SK-N-SH (cell line): Measurements from ENCODE around the gene ZNF569. TPM values are rescaled to one million over a fixed set of nuclear protein-coding genes. Genes with fewer than 3 reads are reported as not detected.

ENCODE experiments used
- CTCF ChIA-PET: fragments of 300-600, 350-600 bp; formaldehyde crosslinking; extraction: SDS; loops from one replicate; lab custom pipeline; 2021; lab: Yijun Ruan, JAX
- POLR2A ChIA-PET: fragments of 350-600 bp; sonication (Branson Sonifier 250); formaldehyde crosslinking; extraction: SDS; loops from one replicate; lab custom pipeline; 2020; ENCODE audit warnings: antibody characterized with exemption, inconsistent platforms; lab: Yijun Ruan, JAX
- DNase-seq: peaks from one replicate; pipeline ENCODE4 v3.0.0; 2012
- H2AFZ ChIP-seq: fragments of 200-600 bp; sonication (generic); 2 replicates; pipeline ENCODE4 v1.8.1; 2016; ENCODE audit warnings: antibody characterized with exemption, mild to moderate bottlenecking, low read depth
- H3F3A ChIP-seq: fragments of 200-600 bp; sonication (generic); replicated peaks from 2 replicates; pipeline ENCODE3; 2016; ENCODE audit warnings: antibody characterized with exemption, mild to moderate bottlenecking; ENCODE audit not compliant: insufficient read depth
- H3K27ac ChIP-seq, 2 experiments: fragments of 200-500 bp in 1 of 2; fragments of 200-600 bp in 1 of 2; sonication (Bioruptor generic) in 1 of 2; sonication (generic), shearing (Covaris generic) in 1 of 2; 2 replicates each; pipeline versions ENCODE4 v1.5.1 to v1.6.1; 2014 to 2016; ENCODE audit warnings: low read depth in 2 of 2, inconsistent platforms in 1 of 2, low read length in 1 of 2, mild to moderate bottlenecking in 1 of 2, mixed read lengths in 1 of 2
- H3K27me3 ChIP-seq: fragments of 200-600 bp; sonication (generic), shearing (Covaris generic); 2 replicates; pipeline ENCODE4 v1.6.1; 2016; ENCODE audit warnings: mixed run types; ENCODE audit not compliant: insufficient read depth
- H3K36me3 ChIP-seq, 2 experiments: fragments of 200-500 bp in 1 of 2; fragments of 200-600 bp in 1 of 2; sonication (Bioruptor generic) in 1 of 2; sonication (generic) in 1 of 2; replicated peaks in 1 of 2; 2 replicates each; pipeline versions ENCODE3 to v1.5.1; 2014 to 2016; ENCODE audit warnings: low read length in 1 of 2, mild to moderate bottlenecking in 1 of 2; ENCODE audit not compliant: insufficient read depth in 2 of 2, control insufficient read depth in 1 of 2
- H3K4me1 ChIP-seq, 2 experiments: fragments of 200-500 bp in 1 of 2; fragments of 200-600 bp in 1 of 2; sonication (Bioruptor generic) in 1 of 2; sonication (generic), shearing (Covaris generic) in 1 of 2; 2 replicates each; pipeline versions ENCODE4 v1.5.1 to v1.6.1; 2014 to 2016; ENCODE audit warnings: low read depth in 1 of 2, low read length in 1 of 2, mixed run types in 1 of 2; ENCODE audit not compliant: insufficient read depth in 2 of 2, control insufficient read depth in 1 of 2
- H3K4me2 ChIP-seq: fragments of 200-600 bp; sonication (generic), shearing (Covaris generic); 2 replicates; pipeline ENCODE4 v1.6.1; 2017; ENCODE audit warnings: mixed run types
- H3K4me3 ChIP-seq, 2 experiments: fragments of 200-500 bp in 1 of 2; fragments of 200-600 bp in 1 of 2; sonication (Bioruptor generic) in 1 of 2; sonication (generic), shearing (Covaris generic) in 1 of 2; 2 replicates each; pipeline versions ENCODE4 v1.5.1 to v1.8.1; 2014 to 2016; ENCODE audit warnings: low read depth in 2 of 2, inconsistent platforms in 1 of 2, low read length in 1 of 2, mild to moderate bottlenecking in 1 of 2, mixed read lengths in 1 of 2, moderate library complexity in 1 of 2
- H3K79me2 ChIP-seq: fragments of 200-600 bp; sonication (generic); 2 replicates; pipeline ENCODE4 v1.8.1; 2017; ENCODE audit warnings: mild to moderate bottlenecking; ENCODE audit not compliant: insufficient read depth
- H3K9ac ChIP-seq: fragments of 200-600 bp; sonication (generic); 2 replicates; pipeline ENCODE4 v1.6.1; 2017; ENCODE audit warnings: mixed run types
- H3K9me2 ChIP-seq: fragments of 200-600 bp; sonication (generic); 2 replicates; pipeline ENCODE4 v1.6.1; 2017; ENCODE audit warnings: mixed run types
- H3K9me3 ChIP-seq: fragments of 200-600 bp; sonication (generic); 2 replicates; pipeline ENCODE4 v1.6.1; 2017; ENCODE audit warnings: mixed run types, mild to moderate bottlenecking, moderate library complexity
- H4K20me1 ChIP-seq: fragments of 200-600 bp; sonication (generic); 2 replicates; pipeline ENCODE4 v1.6.1; 2017; ENCODE audit warnings: mild to moderate bottlenecking, mixed run types; ENCODE audit not compliant: insufficient read depth
- GABPA ChIP-seq: IDR thresholded peaks from 2 replicates; pipeline ENCODE4 v1.4.0; 2012; ENCODE audit warnings: low read depth, mild to moderate bottlenecking
- GATA2 ChIP-seq: sonication (generic); formaldehyde crosslinking; IDR thresholded peaks from 2 replicates; pipeline ENCODE4 v1.5.0; 2020; ENCODE audit warnings: mild to moderate bottlenecking, missing genetic modification reagents
- JUND ChIP-seq: IDR thresholded peaks from 2 replicates; pipeline ENCODE4 v1.4.0; 2012
- MXI1 ChIP-seq: IDR thresholded peaks from 2 replicates; pipeline ENCODE4 v1.6.1; 2012; ENCODE audit warnings: mild to moderate bottlenecking, low read depth, low read length, improper control_type of control experiment
- NFIC ChIP-seq: IDR thresholded peaks from 2 replicates; pipeline ENCODE4 v1.4.0; 2012; ENCODE audit warnings: borderline replicate concordance
- NRF1 ChIP-seq: IDR thresholded peaks from 2 replicates; pipeline ENCODE4 v1.6.1; 2012; ENCODE audit warnings: low read depth, mild to moderate bottlenecking, low read length
- POLR2AphosphoS5 ChIP-seq: IDR thresholded peaks from 2 replicates; pipeline ENCODE4 v1.6.1; 2012; ENCODE audit warnings: low read depth, low read length
- RCOR1 ChIP-seq: fragments of 150-350 bp; IDR thresholded peaks from 2 replicates; pipeline ENCODE4 v1.6.1; 2017; ENCODE audit warnings: antibody characterized with exemption, low read length
- RFX5 ChIP-seq: IDR thresholded peaks from 2 replicates; pipeline ENCODE4 v1.6.1; 2012; ENCODE audit warnings: mild to moderate bottlenecking, improper control_type of control experiment, low read length
- RXRA ChIP-seq: IDR thresholded peaks from 2 replicates; pipeline ENCODE4 v1.4.0; 2012; ENCODE audit warnings: low read depth, mild to moderate bottlenecking, borderline replicate concordance
- TCF12 ChIP-seq: IDR thresholded peaks from 2 replicates; pipeline ENCODE4 v1.4.0; 2012
- YY1 ChIP-seq: IDR thresholded peaks from 2 replicates; pipeline ENCODE4 v1.4.0; 2012; ENCODE audit warnings: low read depth, mild to moderate bottlenecking
- WGBS: methylation state at CpG from one replicate; pipeline ENCODE4 v1.1.6; 2017; ENCODE audit warnings: low lambda C conversion rate; 5-methylcytosine and 5-hydroxymethylcytosine counted together
- polyA plus RNA-seq, 3 experiments: library from polyadenylated mRNA; depleted of rRNA; stranded (reverse); fragments of >200 nt; gene quantifications; 2 replicates each; pipeline ENCODE4 v1.2.3, GENCODE V29; 2012
- TF ChIP-seq, protein P1 (sequence below): fragments of 150-350 bp; IDR thresholded peaks from 2 replicates; pipeline ENCODE4 v1.6.1; 2017; ENCODE audit warnings: antibody characterized with exemption, low read length, low read depth, borderline replicate concordance
- TF ChIP-seq, protein P2 (sequence below): fragments of 200-600 bp; sonication (generic); IDR thresholded peaks from 2 replicates; pipeline ENCODE4 v1.6.1; 2017; ENCODE audit warnings: antibody characterized with exemption, mild to moderate bottlenecking, moderate library complexity
- TF ChIP-seq, protein P3 (sequence below): IDR thresholded peaks from 2 replicates; pipeline ENCODE4 v1.4.0; 2012; ENCODE audit warnings: low read depth, borderline replicate concordance

The ZNF569 gene
- polyA plus RNA-seq, 1 of the 3 experiments (the other 2 are of a cell fraction): 2.0 TPM

DNA sequence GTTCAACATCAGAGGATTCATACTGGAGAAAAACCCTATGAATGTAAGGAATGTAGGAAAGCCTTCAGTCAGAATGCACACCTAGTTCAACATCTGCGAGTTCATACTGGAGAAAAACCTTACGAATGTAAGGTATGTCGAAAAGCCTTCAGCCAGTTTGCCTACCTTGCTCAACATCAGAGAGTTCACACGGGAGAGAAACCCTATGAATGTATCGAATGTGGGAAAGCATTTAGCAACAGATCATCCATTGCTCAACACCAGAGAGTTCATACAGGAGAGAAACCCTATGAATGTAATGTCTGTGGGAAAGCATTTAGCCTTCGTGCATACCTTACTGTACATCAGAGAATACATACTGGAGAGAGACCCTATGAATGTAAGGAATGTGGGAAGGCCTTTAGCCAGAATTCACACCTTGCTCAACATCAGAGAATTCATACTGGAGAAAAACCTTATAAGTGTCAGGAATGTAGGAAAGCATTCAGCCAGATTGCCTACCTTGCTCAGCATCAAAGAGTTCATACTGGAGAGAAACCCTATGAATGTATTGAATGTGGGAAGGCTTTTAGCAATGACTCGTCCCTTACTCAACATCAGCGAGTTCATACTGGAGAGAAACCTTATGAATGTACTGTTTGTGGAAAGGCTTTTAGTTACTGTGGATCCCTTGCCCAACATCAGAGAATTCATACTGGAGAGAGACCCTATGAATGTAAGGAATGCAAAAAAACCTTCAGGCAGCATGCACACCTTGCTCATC is 17.3 kb upstream of the ZNF569 start:
- no peak overlapping the region for H3K9ac ChIP-seq
- no peaks in the 10 kb centered on the region for H3K4me1 ChIP-seq
- WGBS: 83% methylated on average over 8 of the region's 8 CpGs
- H3K79me2 ChIP-seq: no peaks in the 10 kb centered on the region
- H3K4me3 ChIP-seq: peak overlapping the region in 1 of 2 experiments; percentile 6; a peak in 1 of 4 replicates
- no peaks in the 10 kb centered on the region for H3K9me2 ChIP-seq
- H3K27me3 ChIP-seq: no peaks in the 10 kb centered on the region
- ChIA-PET CTCF (no interaction called here), POLR2A (no interaction called here)
- H4K20me1 ChIP-seq: no peaks in the 10 kb centered on the region
- peaks cover 29 to 63% of the 10 kb centered on the region in 2 experiments for H3K36me3 ChIP-seq
- no peak for TF ChIP-seq YY1
- no peak for TF ChIP-seq TCF12
- TF ChIP-seq JUND: no peak
- no peak for TF ChIP-seq RXRA
- no peak for TF ChIP-seq GATA2 (CRISPR knock-in tag)
- TF ChIP-seq NFIC: no peak
- TF ChIP-seq MXI1: no peak
- TF ChIP-seq POLR2AphosphoS5: no peak
- TF ChIP-seq, protein P1, sequence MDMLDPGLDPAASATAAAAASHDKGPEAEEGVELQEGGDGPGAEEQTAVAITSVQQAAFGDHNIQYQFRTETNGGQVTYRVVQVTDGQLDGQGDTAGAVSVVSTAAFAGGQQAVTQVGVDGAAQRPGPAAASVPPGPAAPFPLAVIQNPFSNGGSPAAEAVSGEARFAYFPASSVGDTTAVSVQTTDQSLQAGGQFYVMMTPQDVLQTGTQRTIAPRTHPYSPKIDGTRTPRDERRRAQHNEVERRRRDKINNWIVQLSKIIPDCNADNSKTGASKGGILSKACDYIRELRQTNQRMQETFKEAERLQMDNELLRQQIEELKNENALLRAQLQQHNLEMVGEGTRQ: no peak
- TF ChIP-seq NRF1: no peak
- TF ChIP-seq GABPA: no peak
- TF ChIP-seq RFX5: no peak
- TF ChIP-seq RCOR1: no peak
- TF ChIP-seq, protein P2, sequence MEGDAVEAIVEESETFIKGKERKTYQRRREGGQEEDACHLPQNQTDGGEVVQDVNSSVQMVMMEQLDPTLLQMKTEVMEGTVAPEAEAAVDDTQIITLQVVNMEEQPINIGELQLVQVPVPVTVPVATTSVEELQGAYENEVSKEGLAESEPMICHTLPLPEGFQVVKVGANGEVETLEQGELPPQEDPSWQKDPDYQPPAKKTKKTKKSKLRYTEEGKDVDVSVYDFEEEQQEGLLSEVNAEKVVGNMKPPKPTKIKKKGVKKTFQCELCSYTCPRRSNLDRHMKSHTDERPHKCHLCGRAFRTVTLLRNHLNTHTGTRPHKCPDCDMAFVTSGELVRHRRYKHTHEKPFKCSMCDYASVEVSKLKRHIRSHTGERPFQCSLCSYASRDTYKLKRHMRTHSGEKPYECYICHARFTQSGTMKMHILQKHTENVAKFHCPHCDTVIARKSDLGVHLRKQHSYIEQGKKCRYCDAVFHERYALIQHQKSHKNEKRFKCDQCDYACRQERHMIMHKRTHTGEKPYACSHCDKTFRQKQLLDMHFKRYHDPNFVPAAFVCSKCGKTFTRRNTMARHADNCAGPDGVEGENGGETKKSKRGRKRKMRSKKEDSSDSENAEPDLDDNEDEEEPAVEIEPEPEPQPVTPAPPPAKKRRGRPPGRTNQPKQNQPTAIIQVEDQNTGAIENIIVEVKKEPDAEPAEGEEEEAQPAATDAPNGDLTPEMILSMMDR: no peak
- TF ChIP-seq, protein P3, sequence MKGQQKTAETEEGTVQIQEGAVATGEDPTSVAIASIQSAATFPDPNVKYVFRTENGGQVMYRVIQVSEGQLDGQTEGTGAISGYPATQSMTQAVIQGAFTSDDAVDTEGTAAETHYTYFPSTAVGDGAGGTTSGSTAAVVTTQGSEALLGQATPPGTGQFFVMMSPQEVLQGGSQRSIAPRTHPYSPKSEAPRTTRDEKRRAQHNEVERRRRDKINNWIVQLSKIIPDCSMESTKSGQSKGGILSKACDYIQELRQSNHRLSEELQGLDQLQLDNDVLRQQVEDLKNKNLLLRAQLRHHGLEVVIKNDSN: no peak
- H3K27ac ChIP-seq: no peak overlapping the region
- H2AFZ ChIP-seq: no peak overlapping the region
- no peak for DNase-seq
- peaks cover 58% of the 10 kb centered on the region for H3K9me3 ChIP-seq
- no peak overlapping the region for H3K4me2 ChIP-seq
- H3F3A ChIP-seq: peaks cover 4% of the 10 kb centered on the region
